ENCODE results near the gene PTPRF.

PTPRF gene

DNA sequence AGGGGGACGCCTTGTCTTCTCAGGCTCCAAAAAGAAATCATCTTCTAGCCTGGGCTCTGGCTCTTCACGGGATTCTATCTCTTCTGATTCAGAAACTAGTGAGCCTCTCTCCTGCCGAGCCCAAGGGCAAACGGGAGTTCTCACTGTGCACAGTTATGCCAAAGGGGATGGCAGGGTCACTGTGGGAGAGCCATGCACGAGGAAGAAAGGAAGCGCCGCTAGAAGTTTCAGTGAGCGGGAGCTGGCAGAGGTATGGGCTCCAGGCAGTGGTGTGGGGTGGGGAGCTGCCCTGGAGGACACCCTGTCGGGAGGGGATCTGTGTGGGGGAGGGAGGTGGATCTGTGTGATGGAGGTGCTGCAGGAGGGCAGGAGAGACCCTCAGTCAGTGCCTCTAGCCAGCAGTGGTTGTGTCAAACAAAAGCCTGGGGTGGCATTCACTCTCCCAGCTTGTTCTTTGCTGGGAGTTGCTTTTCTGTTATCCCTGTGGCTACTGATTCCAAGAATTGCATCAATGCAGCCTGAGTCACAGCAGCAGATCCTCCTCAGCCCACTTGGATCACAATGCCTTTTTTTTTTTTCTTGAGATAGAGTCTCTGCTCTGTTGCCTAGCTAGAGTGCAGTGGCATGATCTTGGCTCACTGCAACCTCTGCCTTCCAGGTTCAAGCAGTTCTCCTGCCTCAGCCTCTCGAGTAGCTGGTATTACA is 141.1 kb downstream of the PTPRF start:
- TF ChIP-seq, protein P1, sequence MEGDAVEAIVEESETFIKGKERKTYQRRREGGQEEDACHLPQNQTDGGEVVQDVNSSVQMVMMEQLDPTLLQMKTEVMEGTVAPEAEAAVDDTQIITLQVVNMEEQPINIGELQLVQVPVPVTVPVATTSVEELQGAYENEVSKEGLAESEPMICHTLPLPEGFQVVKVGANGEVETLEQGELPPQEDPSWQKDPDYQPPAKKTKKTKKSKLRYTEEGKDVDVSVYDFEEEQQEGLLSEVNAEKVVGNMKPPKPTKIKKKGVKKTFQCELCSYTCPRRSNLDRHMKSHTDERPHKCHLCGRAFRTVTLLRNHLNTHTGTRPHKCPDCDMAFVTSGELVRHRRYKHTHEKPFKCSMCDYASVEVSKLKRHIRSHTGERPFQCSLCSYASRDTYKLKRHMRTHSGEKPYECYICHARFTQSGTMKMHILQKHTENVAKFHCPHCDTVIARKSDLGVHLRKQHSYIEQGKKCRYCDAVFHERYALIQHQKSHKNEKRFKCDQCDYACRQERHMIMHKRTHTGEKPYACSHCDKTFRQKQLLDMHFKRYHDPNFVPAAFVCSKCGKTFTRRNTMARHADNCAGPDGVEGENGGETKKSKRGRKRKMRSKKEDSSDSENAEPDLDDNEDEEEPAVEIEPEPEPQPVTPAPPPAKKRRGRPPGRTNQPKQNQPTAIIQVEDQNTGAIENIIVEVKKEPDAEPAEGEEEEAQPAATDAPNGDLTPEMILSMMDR (conservative IDR thresholded peaks at IDR 0.05; ENCODE audit: low read length): no peak
- H3K4me3 ChIP-seq (ENCODE audit: low read length): no peak overlapping the region
- DNase-seq (ENCODE audit: low read depth): peak; percentile 82

DNA sequence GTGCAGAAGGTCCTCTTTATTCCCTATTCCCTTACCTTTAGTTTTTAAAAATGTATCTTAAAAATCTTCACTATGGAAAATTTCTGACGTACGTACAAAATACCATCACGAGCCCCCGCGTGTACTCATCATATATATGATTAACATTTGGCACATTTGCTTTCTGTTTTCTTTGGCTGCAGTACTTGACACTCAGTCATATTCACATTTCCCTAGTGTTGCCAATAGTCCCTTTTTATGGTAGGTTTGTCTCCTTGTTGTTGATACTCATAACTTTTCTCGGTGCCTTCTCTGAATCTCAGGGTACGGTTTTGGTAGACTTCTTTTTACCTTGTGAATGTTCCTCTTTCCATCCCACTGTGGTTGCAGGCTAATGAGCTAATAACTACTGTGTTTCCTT is 142.6 kb downstream of the PTPRF start:
- no peak overlapping the region for H3K4me3 ChIP-seq (ENCODE audit: low read length)
- TF ChIP-seq, protein P1 (conservative IDR thresholded peaks at IDR 0.05; ENCODE audit: low read length): no peak
- no peak for DNase-seq (ENCODE audit: low read depth)

Data from AG10803 (cell line).